CD4-positive, alpha-beta memory T cell (primary cell): ENCODE results near the gene AQP3. TPM values are rescaled to one million over a fixed set of nuclear protein-coding genes. Genes with fewer than 3 reads are reported as not detected.

Source experiments
- CTCF ChIA-PET: fragments of 350-600 bp; sonication (Branson Sonifier 250); formaldehyde crosslinking; loops from one replicate; lab custom pipeline; 2021; ENCODE audit warnings: inconsistent platforms; ENCODE audit not compliant: partially characterized antibody; lab: Charles Lee
- POLR2A ChIA-PET: fragments of 350-600 bp; sonication (Branson Sonifier 250); formaldehyde crosslinking; loops from one replicate; lab custom pipeline; 2021; ENCODE audit not compliant: partially characterized antibody; lab: Charles Lee
- DNase-seq, 5 donors: peaks; one replicate each; pipeline versions ENCODE4 v3.0.0 to v3.0.0-alpha.2; 2020 to 2022; ENCODE audit warnings: mixed read lengths in 1 of 5
- H3K27ac ChIP-seq: one replicate; pipeline ENCODE4 v1.7.0; 2013; ENCODE audit warnings: low read depth, low read length
- H3K27me3 ChIP-seq: 2 replicates; pipeline ENCODE4 v1.7.0; 2013; ENCODE audit warnings: mild to moderate bottlenecking, low read length, moderate library complexity; ENCODE audit not compliant: insufficient read depth
- H3K36me3 ChIP-seq: 2 replicates; pipeline ENCODE4 v1.7.0; 2013; ENCODE audit warnings: mild to moderate bottlenecking, low read length, moderate library complexity; ENCODE audit not compliant: insufficient read depth
- H3K4me1 ChIP-seq: 2 replicates; pipeline ENCODE4 v1.7.0; 2013; ENCODE audit warnings: mild to moderate bottlenecking, low read length, moderate library complexity; ENCODE audit not compliant: insufficient read depth
- H3K4me3 ChIP-seq, 2 donors: one replicate each; pipeline ENCODE4 v1.7.0; 2013; ENCODE audit warnings: low read length in 2 of 2, mild to moderate bottlenecking in 1 of 2
- H3K9me3 ChIP-seq, 2 donors: one replicate each; pipeline ENCODE4 v1.7.0; 2013; ENCODE audit warnings: low read length in 2 of 2, control low read depth in 1 of 2; ENCODE audit not compliant: control insufficient read depth in 1 of 2
- H3K27ac Mint-ChIP-seq, 7 donors: one replicate each; pipeline ENCODE4 v1.8.0; 2020 to 2021; ENCODE audit warnings: mixed read lengths in 7 of 7, mild to moderate bottlenecking in 6 of 7, inconsistent platforms in 3 of 7, moderate library complexity in 3 of 7
- H3K27me3 Mint-ChIP-seq, 2 donors: one replicate each; pipeline ENCODE4 v1.8.0; 2020 to 2021; ENCODE audit warnings: mixed read lengths in 2 of 2
- H3K36me3 Mint-ChIP-seq, 2 donors: one replicate each; pipeline ENCODE4 v1.8.0; 2020 to 2021; ENCODE audit warnings: mixed read lengths in 2 of 2, inconsistent platforms in 1 of 2, mild to moderate bottlenecking in 1 of 2
- H3K4me1 Mint-ChIP-seq, 4 donors: one replicate each; pipeline ENCODE4 v1.8.0; 2020 to 2021; ENCODE audit warnings: mixed read lengths in 4 of 4, mild to moderate bottlenecking in 1 of 4
- H3K4me3 Mint-ChIP-seq, 8 donors: one replicate each; pipeline ENCODE4 v1.8.0; 2020 to 2021; ENCODE audit warnings: mixed read lengths in 8 of 8, mild to moderate bottlenecking in 7 of 8, moderate library complexity in 6 of 8, inconsistent platforms in 3 of 8
- H3K9me3 Mint-ChIP-seq, 8 donors: one replicate each; pipeline ENCODE4 v1.8.0; 2020 to 2021; ENCODE audit warnings: mixed read lengths in 8 of 8, mild to moderate bottlenecking in 5 of 8, inconsistent platforms in 3 of 8, moderate library complexity in 1 of 8
- intact Hi-C: fragments of 100-400 bp; cut with micrococcal nuclease; formaldehyde crosslinking; loops from one replicate; pipeline ENCODE4 v1.15.1; 2023
- polyA plus RNA-seq, 2 donors: library from polyadenylated mRNA; unstranded; fragments of 300-500 nt; fragmentation: Illumina TruSeq; gene quantifications; one replicate each; pipeline ENCODE4 v1.2.3, GENCODE V29; 2021
- total RNA-seq, 2 experiments: library from RNA; stranded (reverse); gene quantifications; one replicate each; pipeline ENCODE4 v1.2.3, GENCODE V29; 2021

The AQP3 gene
- total and polyA plus RNA-seq, 4 experiments from 2014 or later: 172 to 562 (median 328) TPM

DNA sequence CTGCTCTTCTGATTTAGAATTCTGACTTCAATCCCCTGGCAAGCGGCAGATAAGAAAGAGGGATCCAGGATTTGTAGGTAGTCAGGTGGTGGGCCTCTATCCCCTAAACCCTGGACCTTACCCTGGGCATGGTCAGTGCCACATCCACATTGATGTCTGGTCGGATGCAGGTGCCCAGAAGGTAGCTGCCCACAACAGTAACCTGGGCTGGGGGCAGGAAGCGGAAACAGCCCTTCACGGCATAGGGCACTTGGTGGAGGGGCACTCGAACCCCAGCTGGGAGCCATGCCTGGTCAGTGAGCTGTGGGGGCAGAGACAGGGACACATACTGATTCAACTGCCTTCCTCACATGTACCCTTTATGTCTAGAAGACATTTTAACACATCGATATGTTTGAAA, 22.5 kb upstream of the AQP3 start:
- no peaks in the 10 kb centered on the region for H3K9me3 Mint-ChIP-seq
- H3K27me3 Mint-ChIP-seq: no peaks in the 10 kb centered on the region
- H3K27me3 ChIP-seq: no peaks in the 10 kb centered on the region
- peaks cover 47 to 62% of the 10 kb centered on the region in 2 donors for H3K36me3 Mint-ChIP-seq
- H3K9me3 ChIP-seq: no peaks in the 10 kb centered on the region
- H3K4me1 ChIP-seq: peaks cover 27% of the 10 kb centered on the region
- POLR2A ChIA-PET: interaction anchor here (1.1 to 1.5 kb wide), 5 partner anchors 23 to 180 kb away, joined by 3 to 4 read pairs (median 3); partner anchors contain the start of gene AQP3
- H3K4me1 Mint-ChIP-seq: peaks cover 11 to 36% (median 27%) of the 10 kb centered on the region in 4 donors
- intact Hi-C loops: loop anchor here (10.0 kb wide), 1 partner anchor 255 kb away; no protein-coding TSS in a partner anchor
- CTCF ChIA-PET: interaction anchor here (7.9 to 24.2 kb wide), 4 partner anchors 18 to 95 kb away, joined by 113 to 562 read pairs (median 145); partner anchors contain the start of genes AQP3 and AQP7
- H3K27ac ChIP-seq: no peak overlapping the region
- peak overlapping the region in 2 of 7 donors; percentile 29 to 56 for H3K27ac Mint-ChIP-seq
- DNase-seq: no peak
- peaks cover 66% of the 10 kb centered on the region for H3K36me3 ChIP-seq
- H3K4me3 ChIP-seq: no peak overlapping the region
- peak overlapping the region in 1 of 8 donors; percentile 13 for H3K4me3 Mint-ChIP-seq

DNA sequence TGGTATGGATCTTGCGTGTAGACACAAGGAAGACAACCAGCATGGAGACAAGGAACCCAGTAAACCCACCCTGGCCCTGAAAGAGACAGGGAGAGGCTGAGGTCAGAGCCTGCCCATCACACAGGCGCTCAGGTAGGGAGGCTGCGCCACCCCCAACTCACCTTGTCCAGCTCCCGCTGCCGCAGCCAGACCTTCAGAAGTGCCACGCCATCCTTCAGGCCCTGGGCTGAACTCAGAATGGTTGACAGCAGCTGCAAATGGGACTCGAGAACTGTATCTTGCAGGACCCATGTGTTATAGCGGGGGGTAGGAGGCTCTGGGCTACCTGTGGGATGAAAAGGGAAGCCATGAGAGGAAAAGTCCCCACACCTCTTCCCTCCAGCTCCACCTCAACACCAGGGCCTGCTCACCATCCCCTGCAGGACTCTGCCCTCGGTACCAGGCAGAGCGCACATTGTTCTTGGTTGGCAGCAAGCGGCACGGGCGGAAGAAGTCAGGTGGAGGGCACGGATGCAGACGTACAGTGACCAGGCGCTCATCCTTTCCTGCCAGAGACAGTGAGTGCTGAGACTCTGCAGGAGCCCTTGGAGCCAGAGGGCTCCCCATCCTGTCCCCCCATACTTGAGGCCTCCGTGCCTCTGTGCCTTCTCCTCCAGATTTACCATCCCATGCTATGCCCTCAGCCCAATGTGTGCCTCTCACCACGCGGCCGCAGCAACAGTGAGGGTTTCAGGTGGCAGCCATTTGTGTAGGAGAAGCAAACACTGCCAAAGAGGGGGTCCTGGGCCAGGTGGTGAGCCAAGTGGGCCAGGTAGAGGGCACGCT, 21.6 kb upstream of the AQP3 start:
- ChIA-PET POLR2A (interaction anchor here (1.1 to 2.8 kb wide), 6 partner anchors 10 to 179 kb away, joined by 3 to 17 read pairs (median 4); partner anchors contain the start of gene AQP3), CTCF (interaction anchor here (7.9 to 24.2 kb wide), 4 partner anchors 18 to 94 kb away, joined by 113 to 562 read pairs (median 145); partner anchors contain the start of genes AQP3 and AQP7)
- H3K4me1 Mint-ChIP-seq: peaks cover 9 to 34% (median 23%) of the 10 kb centered on the region in 4 donors
- H3K27ac ChIP-seq: no peak overlapping the region
- no peak overlapping the region for H3K4me3 ChIP-seq
- no peaks in the 10 kb centered on the region for H3K9me3 Mint-ChIP-seq
- peaks cover 22% of the 10 kb centered on the region for H3K4me1 ChIP-seq
- H3K36me3 ChIP-seq: peaks cover 73% of the 10 kb centered on the region
- H3K27me3 ChIP-seq: no peaks in the 10 kb centered on the region
- intact Hi-C loops: no loop called here
- peak in 1 of 5 donors; percentile 22 for DNase-seq
- H3K27ac Mint-ChIP-seq: no peak overlapping the region
- H3K9me3 ChIP-seq: no peaks in the 10 kb centered on the region
- no peaks in the 10 kb centered on the region for H3K27me3 Mint-ChIP-seq
- H3K36me3 Mint-ChIP-seq: peaks cover 56 to 69% of the 10 kb centered on the region in 2 donors
- no peak overlapping the region for H3K4me3 Mint-ChIP-seq

DNA sequence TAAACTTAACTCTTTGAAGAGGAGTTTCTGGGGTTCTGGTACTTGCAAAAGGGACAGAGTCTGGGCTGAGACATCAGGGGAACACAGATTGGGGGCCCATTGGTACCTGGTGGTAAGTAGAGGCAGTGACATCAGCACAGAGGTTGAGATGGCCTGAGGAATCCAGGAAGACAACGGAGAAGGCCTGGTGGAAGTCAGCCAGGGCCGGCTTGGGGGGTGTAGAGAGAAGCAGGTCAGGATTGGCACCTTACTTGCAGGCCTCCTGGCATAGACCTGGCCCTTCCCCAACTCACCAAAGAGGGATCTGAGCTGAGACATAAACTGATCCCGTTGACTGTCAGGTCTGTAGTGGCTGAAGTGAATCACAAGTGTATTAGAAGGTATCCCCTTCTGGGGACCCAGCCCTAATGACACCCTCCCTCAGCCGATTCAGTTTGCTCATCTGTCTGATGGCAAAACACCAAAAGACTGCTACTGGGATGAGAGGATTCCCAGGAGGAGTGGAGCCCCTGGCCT, 20.9 kb upstream of the AQP3 start:
- Mint-ChIP-seq H3K27me3 (no peaks in the 10 kb centered on the region), H3K27ac (peak overlapping the region in 1 of 7 donors; percentile 62), H3K36me3 (peaks cover 56 to 68% of the 10 kb centered on the region in 2 donors), H3K9me3 (no peaks in the 10 kb centered on the region), H3K4me1 (peaks cover 5 to 26% (median 18%) of the 10 kb centered on the region in 4 donors), H3K4me3 (no peak overlapping the region)
- DNase-seq: no peak
- Histone ChIP-seq H3K9me3 (no peaks in the 10 kb centered on the region), H3K27me3 (no peaks in the 10 kb centered on the region), H3K36me3 (peaks cover 81% of the 10 kb centered on the region), H3K4me3 (no peak overlapping the region), H3K4me1 (peaks cover 20% of the 10 kb centered on the region), H3K27ac (no peak overlapping the region)
- intact Hi-C loops: no loop called here
- POLR2A ChIA-PET: interaction anchor here (0.6 to 19.7 kb wide), 5 partner anchors 10 to 64 kb away, joined by 3 to 299 read pairs (median 27); partner anchors contain the start of gene AQP3
- CTCF ChIA-PET: interaction anchor here (4.0 to 24.2 kb wide), 5 partner anchors 17 to 93 kb away, joined by 31 to 562 read pairs (median 120); partner anchors contain the start of genes AQP3 and AQP7

GRCh38 chr9:33467526-33467925, 20.1 kb upstream of the AQP3 start:
- Mint-ChIP-seq H3K36me3 (peaks cover 61 to 73% of the 10 kb centered on the region in 2 donors), H3K27me3 (no peaks in the 10 kb centered on the region), H3K4me1 (peaks cover 5 to 19% (median 13%) of the 10 kb centered on the region in 4 donors), H3K27ac (no peak overlapping the region), H3K9me3 (no peaks in the 10 kb centered on the region), H3K4me3 (no peak overlapping the region)
- no peaks in the 10 kb centered on the region for H3K27me3 ChIP-seq
- peaks cover 13% of the 10 kb centered on the region for H3K4me1 ChIP-seq
- no peak overlapping the region for H3K27ac ChIP-seq
- H3K4me3 ChIP-seq: no peak overlapping the region
- CTCF ChIA-PET: interaction anchor here (0.8 to 24.2 kb wide), 16 partner anchors 8 to 180 kb away, joined by 3 to 562 read pairs (median 14); partner anchors contain the start of genes ANKRD18B, AQP3 and AQP7
- H3K9me3 ChIP-seq: no peaks in the 10 kb centered on the region
- DNase-seq: peak in 1 of 5 donors; percentile 6
- POLR2A ChIA-PET: interaction anchor here (0.6 to 19.7 kb wide), 7 partner anchors 9 to 93 kb away, joined by 3 to 299 read pairs (median 17); partner anchors contain the start of gene AQP3
- intact Hi-C loops: no loop called here
- H3K36me3 ChIP-seq: peaks cover 88% of the 10 kb centered on the region

DNA sequence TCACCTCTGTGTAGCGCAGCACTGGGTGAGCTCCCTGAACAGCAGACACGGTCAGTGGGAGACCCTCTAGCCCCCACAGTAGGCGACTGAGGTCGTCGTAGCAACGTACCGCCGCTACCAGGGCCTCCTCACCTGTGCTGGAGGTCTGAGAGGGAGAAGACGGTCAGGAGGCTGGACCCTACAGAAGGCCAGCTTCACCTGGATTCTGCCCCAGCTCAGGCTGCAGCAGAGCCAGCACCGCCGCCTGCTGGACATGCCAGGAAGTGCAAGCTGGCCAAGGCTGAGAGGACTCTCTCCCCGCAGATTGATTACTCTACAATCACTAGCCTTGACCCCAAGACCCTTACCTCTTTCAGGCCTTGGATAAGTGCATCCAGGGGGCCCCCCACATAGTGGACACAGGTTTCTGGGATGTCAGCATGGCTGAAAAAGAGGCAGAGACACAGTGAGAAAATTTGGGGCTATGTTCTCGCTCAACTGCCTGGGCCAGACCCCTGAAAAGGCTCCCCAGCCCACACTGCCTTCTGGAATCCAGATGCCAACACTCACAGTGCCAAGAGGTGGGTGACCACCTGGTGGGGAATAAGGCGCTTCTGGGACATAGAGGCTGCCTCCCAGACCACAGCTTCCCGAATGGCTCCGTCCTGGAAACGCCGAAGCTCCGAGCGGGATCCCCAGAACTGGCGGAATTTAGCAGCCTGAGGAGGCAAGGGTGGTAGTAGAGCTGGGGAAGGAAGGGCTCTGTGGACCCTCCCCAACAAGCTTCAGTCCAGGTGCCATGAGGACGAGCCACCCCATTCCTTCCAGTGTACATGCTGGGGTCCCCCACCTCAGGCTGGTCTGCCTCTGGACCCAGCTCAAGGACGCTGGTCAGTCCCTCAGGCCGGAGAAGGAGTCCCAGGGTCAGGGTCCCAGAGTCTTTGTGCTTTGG, 19.4 kb upstream of the AQP3 start:
- Mint-ChIP-seq H3K9me3 (no peaks in the 10 kb centered on the region), H3K4me1 (peaks cover 5 to 12% (median 7%) of the 10 kb centered on the region in 4 donors)

More for the DNA sequence above, 19.4 kb upstream of the AQP3 start:
- peaks cover 93% of the 10 kb centered on the region for H3K36me3 ChIP-seq
- no peak overlapping the region for H3K4me3 ChIP-seq
- no peak overlapping the region for H3K27ac ChIP-seq
- DNase-seq: peak; percentile 57 to 77 (median 61)
- no peaks in the 10 kb centered on the region for H3K9me3 ChIP-seq
- CTCF ChIA-PET: interaction anchor here (0.7 to 24.2 kb wide), 21 partner anchors 9 to 180 kb away, joined by 3 to 562 read pairs (median 9); partner anchors contain the start of genes ANKRD18B, AQP3 and AQP7
- H3K36me3 Mint-ChIP-seq: peaks cover 63 to 77% of the 10 kb centered on the region in 2 donors
- no peaks in the 10 kb centered on the region for H3K27me3 ChIP-seq
- H3K4me3 Mint-ChIP-seq: no peak overlapping the region
- H3K4me1 ChIP-seq: peaks cover 6% of the 10 kb centered on the region
- POLR2A ChIA-PET: interaction anchor here (0.8 to 19.7 kb wide), 11 partner anchors 8 to 180 kb away, joined by 3 to 299 read pairs (median 4); partner anchors contain the start of genes AQP3 and AQP7
- H3K27me3 Mint-ChIP-seq: no peaks in the 10 kb centered on the region
- intact Hi-C loops: loop anchor here (1.0 kb wide), 4 partner anchors 20 to 92 kb away; partner anchors contain the start of gene AQP3
- peak overlapping the region; percentile 13 to 83 (median 50) for H3K27ac Mint-ChIP-seq
